ENCODE results near the gene PLXNA4. TPM values are rescaled to one million over a fixed set of nuclear protein-coding genes. Genes with fewer than 3 reads are reported as not detected.

The PLXNA4 gene
- total and polyA plus RNA-seq, 2 experiments from 2014 or later: 1.9 to 4.8 TPM

- WGBS (ENCODE audit: low lambda C conversion rate, missing lambda C conversion rate): 94% methylated on average over 17 of the region's 17 CpGs
- Histone ChIP-seq H3K4me3 (no peak overlapping the region), H3K27ac (no peak overlapping the region), H3K79me2 (no peaks in the 10 kb centered on the region), H3K4me1 (ENCODE audit: insufficient read depth) (no peaks in the 10 kb centered on the region), H3K9me3 (ENCODE audit: low read depth) (no peaks in the 10 kb centered on the region), H3K36me3 (replicated peaks; ENCODE audit: insufficient read depth, low read depth) (no peaks in the 10 kb centered on the region), H2AFZ (no peak overlapping the region), H4K20me1 (ENCODE audit: insufficient read depth, poor library complexity, severe bottlenecking) (no peaks in the 10 kb centered on the region), H3K27me3 (no peaks in the 10 kb centered on the region), H3K4me2 (no peak overlapping the region), H3K9me2 (replicated peaks; ENCODE audit: insufficient read depth) (no peaks in the 10 kb centered on the region)
- no peak for DNase-seq (ENCODE audit: low spot score)
- TF ChIP-seq EZH2 (IDR thresholded peaks at IDR 0.05; ENCODE audit: borderline replicate concordance) (no peak), EZH2phosphoT487 (IDR thresholded peaks at IDR 0.05; ENCODE audit: low read depth, severe bottlenecking, unreplicated experiment) (no peak), CTCF (IDR thresholded peaks at IDR 0.05; ENCODE audit: poor library complexity) (no peak)
Observed at GRCh38 chr7:132527467-132528410, 48.5 kb downstream of the PLXNA4 start.

GRCh38 chr7:132526111-132526740, 50.0 kb downstream of the PLXNA4 start:
- no peak overlapping the region for H2AFZ ChIP-seq
- no peaks in the 10 kb centered on the region for H4K20me1 ChIP-seq (ENCODE audit: insufficient read depth, poor library complexity, severe bottlenecking)
- H3K27me3 ChIP-seq: no peaks in the 10 kb centered on the region
- no peaks in the 10 kb centered on the region for H3K79me2 ChIP-seq
- no peak overlapping the region for H3K27ac ChIP-seq
- H3K36me3 ChIP-seq (replicated peaks; ENCODE audit: insufficient read depth, low read depth): no peaks in the 10 kb centered on the region
- no peak overlapping the region for H3K4me2 ChIP-seq
- H3K4me3 ChIP-seq: no peak overlapping the region
- no peaks in the 10 kb centered on the region for H3K9me3 ChIP-seq (ENCODE audit: low read depth)
- DNase-seq (ENCODE audit: low spot score): no peak
- WGBS (ENCODE audit: low lambda C conversion rate, missing lambda C conversion rate): 86% methylated on average over 7 of the region's 7 CpGs
- TF ChIP-seq CTCF (IDR thresholded peaks at IDR 0.05; ENCODE audit: poor library complexity): no peak
- TF ChIP-seq EZH2 (IDR thresholded peaks at IDR 0.05; ENCODE audit: borderline replicate concordance): no peak
- no peak for TF ChIP-seq EZH2phosphoT487 (IDR thresholded peaks at IDR 0.05; ENCODE audit: low read depth, severe bottlenecking, unreplicated experiment)
- H3K9me2 ChIP-seq (replicated peaks; ENCODE audit: insufficient read depth): no peaks in the 10 kb centered on the region
- H3K4me1 ChIP-seq (ENCODE audit: insufficient read depth): no peaks in the 10 kb centered on the region

- no peaks in the 10 kb centered on the region for H3K9me2 ChIP-seq (replicated peaks; ENCODE audit: insufficient read depth)
- no peak overlapping the region for H3K4me3 ChIP-seq
- H3K4me2 ChIP-seq: no peak overlapping the region
- H2AFZ ChIP-seq: no peak overlapping the region
- no peak overlapping the region for H3K27ac ChIP-seq
- DNase-seq (ENCODE audit: low spot score): no peak
- no peaks in the 10 kb centered on the region for H3K27me3 ChIP-seq
- no peaks in the 10 kb centered on the region for H3K9me3 ChIP-seq (ENCODE audit: low read depth)
- H4K20me1 ChIP-seq (ENCODE audit: insufficient read depth, poor library complexity, severe bottlenecking): no peaks in the 10 kb centered on the region
- no peaks in the 10 kb centered on the region for H3K4me1 ChIP-seq (ENCODE audit: insufficient read depth)
- H3K36me3 ChIP-seq (replicated peaks; ENCODE audit: insufficient read depth, low read depth): no peaks in the 10 kb centered on the region
- 82% methylated on average over 5 of the region's 5 CpGs for WGBS (ENCODE audit: low lambda C conversion rate, missing lambda C conversion rate)
- TF ChIP-seq EZH2 (IDR thresholded peaks at IDR 0.05; ENCODE audit: borderline replicate concordance) (no peak), EZH2phosphoT487 (IDR thresholded peaks at IDR 0.05; ENCODE audit: low read depth, severe bottlenecking, unreplicated experiment) (no peak), CTCF (IDR thresholded peaks at IDR 0.05; ENCODE audit: poor library complexity) (no peak)
- H3K79me2 ChIP-seq: no peaks in the 10 kb centered on the region
Observed at GRCh38 chr7:132521423-132521822, 54.8 kb downstream of the PLXNA4 start.

Data from hepatocyte (in vitro differentiated cells).